ENCODE measurements around the gene KIRREL1. TPM values are rescaled to one million over a fixed set of nuclear protein-coding genes. Genes with fewer than 3 reads are reported as not detected.

KIRREL1 gene
- total RNA-seq, 1 experiment from 2014 or later, result 30.5 TPM

DNA sequence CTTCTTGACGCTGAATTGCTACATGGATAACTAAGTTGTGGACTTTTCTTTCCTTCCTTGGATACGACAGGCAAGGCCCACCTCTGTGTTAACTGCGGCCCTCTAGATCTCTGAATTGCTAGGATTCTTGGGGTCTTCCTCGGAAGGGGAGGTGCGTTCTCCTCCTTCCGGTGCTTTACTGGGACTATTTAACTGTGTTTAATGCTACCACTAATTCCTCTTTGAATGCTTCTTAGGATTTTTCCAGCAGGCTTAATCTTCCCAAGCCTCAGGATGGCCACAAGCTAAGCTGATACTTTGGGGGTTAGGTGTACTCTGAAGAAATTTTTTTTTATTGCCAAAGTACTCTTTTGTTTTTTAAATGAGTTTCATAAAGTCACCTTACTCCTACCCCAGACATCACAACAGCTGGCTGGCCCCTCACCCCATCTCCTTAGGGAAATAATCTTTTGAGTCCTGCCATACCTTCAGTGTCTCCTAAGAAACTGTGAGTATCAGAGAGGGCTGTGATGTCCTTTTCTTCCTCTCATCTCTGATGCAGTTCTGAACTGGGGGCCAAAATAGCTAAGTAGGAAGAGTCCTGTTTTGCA lies 21.4 kb downstream of the KIRREL1 start:
- Histone ChIP-seq H3K4me1 (ENCODE audit: insufficient read depth, low read length) (peaks cover 39% of the 10 kb centered on the region; the same call in 1 of the 2 replicates), H3T11ph (ENCODE audit: low read length) (no peak overlapping the region), H2BK120ac (ENCODE audit: low read depth, low read length, poor library complexity, severe bottlenecking) (no peak overlapping the region), H3K27ac (ENCODE audit: insufficient read length, low read depth, low read length) (no peak overlapping the region), H3K23me2 (ENCODE audit: insufficient read length, low read depth, low read length, poor library complexity, severe bottlenecking) (no peaks in the 10 kb centered on the region), H2BK15ac (ENCODE audit: low read depth, low read length) (no peak overlapping the region), H2BK20ac (ENCODE audit: low read depth, low read length, poor library complexity, severe bottlenecking) (no peak overlapping the region), H3K79me2 (ENCODE audit: insufficient read depth, low read length) (peaks cover 8% of the 10 kb centered on the region; the same call in 1 of the 2 replicates), H3K4ac (ENCODE audit: low read depth, low read length) (no peak overlapping the region), H3K18ac (ENCODE audit: insufficient read length, low read depth, low read length) (no peak overlapping the region), H3K4me2 (ENCODE audit: insufficient read depth, insufficient read length, low read length) (peak overlapping the region; percentile 16), H3K27me3 (ENCODE audit: insufficient read depth, low read length) (no peaks in the 10 kb centered on the region), H3K56ac (ENCODE audit: insufficient read length, low read depth, low read length) (no peak overlapping the region), H3K23ac (ENCODE audit: insufficient read length, low read depth, low read length) (no peak overlapping the region), H4K20me1 (ENCODE audit: control insufficient read depth, insufficient read depth, insufficient read length) (no peaks in the 10 kb centered on the region), H4K91ac (ENCODE audit: insufficient read length, low read depth, low read length) (no peak overlapping the region), H4K8ac (replicated peaks; ENCODE audit: insufficient read length, low read depth, low read length) (no peak overlapping the region), H3K14ac (ENCODE audit: insufficient read depth, low read length) (peak overlapping the region; percentile 39; the same call in 1 of the 2 replicates), H3K9ac (ENCODE audit: extremely low read depth, insufficient read length, low read length) (no peak overlapping the region), H2AFZ (ENCODE audit: low read length) (no peak overlapping the region), H3K9me3 (ENCODE audit: control insufficient read depth, low read depth, low read length) (no peaks in the 10 kb centered on the region), H3K79me1 (ENCODE audit: insufficient read depth, low read depth, low read length, poor library complexity, severe bottlenecking) (no peaks in the 10 kb centered on the region), H2AK5ac (ENCODE audit: insufficient read length, low read length) (no peak overlapping the region), H2BK12ac (ENCODE audit: insufficient read length, low read depth, low read length) (no peak overlapping the region), H2BK5ac (ENCODE audit: insufficient read length, low read length) (no peak overlapping the region), H4K5ac (ENCODE audit: insufficient read length, low read depth, low read length) (no peak overlapping the region)
- Mint-ChIP-seq H3K27me3 (ENCODE audit: low read depth) (no peaks in the 10 kb centered on the region; the same call in 1 of the 2 replicates), H3K4me3 (peak overlapping the region in 1 of 2 experiments; percentile 47; a peak in 1 of 5 replicates), H3K36me3 (ENCODE audit: insufficient read depth in 1 of 3, low read depth in 3 of 3) (no peaks in the 10 kb centered on the region), H3K4me1 (peaks cover 83 to 91% of the 10 kb centered on the region in 2 experiments), H3K27ac (peak overlapping the region; percentile 28 to 82 (median 73)), H3K9me3 (no peaks in the 10 kb centered on the region; a peak in 2 of 5 replicates)
- DNase-seq, result no peak
- TF ChIP-seq, protein P1, sequence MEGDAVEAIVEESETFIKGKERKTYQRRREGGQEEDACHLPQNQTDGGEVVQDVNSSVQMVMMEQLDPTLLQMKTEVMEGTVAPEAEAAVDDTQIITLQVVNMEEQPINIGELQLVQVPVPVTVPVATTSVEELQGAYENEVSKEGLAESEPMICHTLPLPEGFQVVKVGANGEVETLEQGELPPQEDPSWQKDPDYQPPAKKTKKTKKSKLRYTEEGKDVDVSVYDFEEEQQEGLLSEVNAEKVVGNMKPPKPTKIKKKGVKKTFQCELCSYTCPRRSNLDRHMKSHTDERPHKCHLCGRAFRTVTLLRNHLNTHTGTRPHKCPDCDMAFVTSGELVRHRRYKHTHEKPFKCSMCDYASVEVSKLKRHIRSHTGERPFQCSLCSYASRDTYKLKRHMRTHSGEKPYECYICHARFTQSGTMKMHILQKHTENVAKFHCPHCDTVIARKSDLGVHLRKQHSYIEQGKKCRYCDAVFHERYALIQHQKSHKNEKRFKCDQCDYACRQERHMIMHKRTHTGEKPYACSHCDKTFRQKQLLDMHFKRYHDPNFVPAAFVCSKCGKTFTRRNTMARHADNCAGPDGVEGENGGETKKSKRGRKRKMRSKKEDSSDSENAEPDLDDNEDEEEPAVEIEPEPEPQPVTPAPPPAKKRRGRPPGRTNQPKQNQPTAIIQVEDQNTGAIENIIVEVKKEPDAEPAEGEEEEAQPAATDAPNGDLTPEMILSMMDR (conservative IDR thresholded peaks at IDR 0.05), result no peak
- WGBS (ENCODE audit: extremely low coverage, insufficient read length, low lambda C conversion rate), result no CpG with 5 or more reads among the region's 6 CpGs

Data from H9 (cell line).